ENCODE measurements around the gene DNAJC15.

The DNAJC15 gene

DNA sequence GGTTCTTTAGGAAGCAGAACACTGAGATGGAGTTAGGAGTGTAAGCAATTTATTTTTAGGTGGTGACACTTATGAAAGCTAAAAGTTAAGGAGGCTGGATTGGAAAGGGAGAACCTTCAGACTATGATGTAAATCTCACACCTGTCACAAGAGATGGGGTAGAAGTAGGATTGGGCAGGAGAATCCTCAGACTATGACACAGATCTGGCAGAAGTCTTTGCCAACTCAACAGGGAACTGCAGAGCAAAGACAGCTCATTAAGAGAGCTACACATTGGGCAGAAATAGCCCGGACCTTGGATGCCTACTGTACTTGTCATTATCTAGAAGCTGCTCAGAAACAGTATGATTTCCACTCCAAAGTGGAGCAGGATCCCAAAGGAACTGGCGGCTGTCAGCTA lies 134.4 kb downstream of the DNAJC15 start:
- DNase-seq (ENCODE audit: low spot score), result no peak

DNA sequence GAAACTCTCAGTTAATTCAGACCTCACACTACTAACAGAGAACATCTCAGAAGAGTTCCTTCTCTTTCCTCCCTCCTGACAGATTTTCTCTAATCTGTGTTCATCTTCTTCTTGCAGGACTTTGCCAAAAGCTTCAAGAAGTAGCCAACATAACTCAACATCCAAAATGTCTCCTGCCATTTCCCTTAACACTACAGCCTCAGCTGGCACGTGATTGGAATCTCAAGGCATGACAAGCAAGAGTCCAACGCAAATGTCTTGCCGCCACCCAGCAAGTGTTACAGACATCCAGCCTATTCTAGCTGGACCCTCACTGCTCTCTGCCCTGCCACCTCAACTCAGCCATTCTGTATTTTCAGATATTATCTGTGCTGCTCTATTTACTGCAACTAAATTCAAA lies 135.1 kb downstream of the DNAJC15 start:
- DNase-seq (ENCODE audit: low spot score), result no peak

DNA sequence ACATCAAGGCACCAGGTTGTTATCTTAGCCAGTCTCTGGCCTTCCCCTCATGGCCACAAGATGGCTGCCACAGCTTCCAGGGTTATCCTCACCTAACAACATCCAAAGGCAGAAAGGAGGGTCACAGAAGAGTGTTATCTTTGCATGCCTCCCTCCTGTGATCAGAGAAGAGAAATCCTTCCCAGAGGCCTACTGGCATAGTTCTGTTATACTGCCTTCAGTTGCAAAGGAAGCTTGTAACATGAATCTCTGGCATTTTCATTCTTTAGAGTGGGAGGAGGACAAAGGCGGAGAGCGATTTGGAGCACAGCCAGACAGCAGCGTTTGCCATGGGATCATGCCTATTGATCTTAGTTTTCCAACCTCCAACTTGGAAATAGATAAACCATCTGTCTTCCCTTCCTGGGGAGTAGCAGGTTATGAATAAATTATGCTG lies 135.7 kb downstream of the DNAJC15 start:
- DNase-seq (ENCODE audit: low spot score), result no peak

Data from LoVo (cell line).